Activated CD8-positive, alpha-beta memory T cell treated with anti-CD3 and anti-CD28 coated beads, Interleukin-2, amount 50 U/mL, for 24 hours (primary cell): ENCODE measurements around the gene COPB2.
"Not testable (repeated sequence)": the region's sequence is repeated elsewhere in the genome, so short reads cannot be mapped to it uniquely, and the experiment has no call there.

Source experiments
- DNase-seq: peaks from one replicate; pipeline ENCODE4 v3.0.0-alpha.2; 2020; ENCODE audit errors: extremely low read depth

COPB2 gene

DNA sequence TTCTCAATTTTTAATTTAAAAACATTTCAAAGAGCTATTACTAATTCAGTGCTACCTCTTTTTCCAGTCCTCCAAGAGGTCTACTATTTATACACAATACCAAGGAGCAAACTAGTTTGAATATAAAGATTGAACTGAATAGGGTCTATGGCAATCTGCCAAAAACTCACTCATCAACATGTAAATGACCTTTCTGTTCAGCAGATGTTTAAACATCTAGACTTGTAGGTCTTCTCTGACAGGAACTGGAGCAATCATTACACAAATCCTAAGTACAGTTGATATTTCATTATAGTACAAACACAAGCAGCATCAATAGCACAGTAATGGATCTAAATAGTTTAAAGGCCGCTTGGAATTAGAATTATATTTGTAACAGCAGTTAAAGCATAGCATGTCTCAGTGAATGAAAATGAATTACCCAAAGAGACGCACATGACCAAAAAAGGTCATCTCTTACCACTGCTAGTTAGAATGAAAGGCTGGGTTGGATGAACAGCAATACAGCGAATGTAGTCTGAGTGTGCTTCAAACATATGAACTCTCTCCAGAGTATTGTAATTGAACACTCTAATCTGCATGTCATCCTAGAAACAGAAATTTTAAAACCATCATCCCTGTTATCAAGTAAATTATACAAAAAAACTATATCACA is 10.7 kb downstream of the COPB2 start:
- no peak for DNase-seq

DNA sequence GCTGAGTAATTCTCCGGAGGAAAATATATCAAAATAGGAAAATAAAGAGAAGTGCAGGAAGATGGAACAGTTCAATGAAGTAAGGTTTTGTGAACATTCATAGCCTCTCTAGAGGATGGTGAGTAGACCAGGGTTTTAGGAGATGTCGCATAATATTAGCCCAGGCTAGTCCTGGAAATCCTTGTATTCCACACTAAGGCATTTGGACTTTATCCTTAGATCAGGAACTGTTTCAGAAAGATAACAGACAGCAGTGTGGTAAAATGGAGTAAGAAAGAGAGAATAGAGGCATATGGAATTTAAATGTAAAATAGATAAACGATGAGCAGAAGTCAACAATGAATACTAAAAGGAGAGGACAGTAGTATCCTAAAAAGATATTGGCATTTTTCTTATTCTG is 12.1 kb downstream of the COPB2 start:
- no peak for DNase-seq

DNA sequence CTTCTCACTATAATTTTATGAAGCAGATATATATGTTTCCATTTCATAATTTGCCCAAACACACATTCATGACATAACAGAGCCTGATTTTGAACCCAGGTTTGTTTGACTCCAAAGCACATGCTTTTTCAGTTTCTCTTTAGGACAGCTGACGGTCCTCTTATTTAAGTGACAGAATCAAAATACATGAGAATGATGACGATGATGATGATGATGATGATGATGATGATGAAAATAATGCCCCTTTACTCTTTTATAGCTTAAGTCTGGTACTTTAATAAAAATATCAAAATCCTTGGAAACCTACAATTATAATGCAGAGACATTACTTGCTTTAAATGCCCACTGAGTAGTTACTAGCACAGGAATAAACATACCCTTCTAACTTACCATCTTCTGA is 15.3 kb downstream of the COPB2 start:
- DNase-seq, result no peak

DNA sequence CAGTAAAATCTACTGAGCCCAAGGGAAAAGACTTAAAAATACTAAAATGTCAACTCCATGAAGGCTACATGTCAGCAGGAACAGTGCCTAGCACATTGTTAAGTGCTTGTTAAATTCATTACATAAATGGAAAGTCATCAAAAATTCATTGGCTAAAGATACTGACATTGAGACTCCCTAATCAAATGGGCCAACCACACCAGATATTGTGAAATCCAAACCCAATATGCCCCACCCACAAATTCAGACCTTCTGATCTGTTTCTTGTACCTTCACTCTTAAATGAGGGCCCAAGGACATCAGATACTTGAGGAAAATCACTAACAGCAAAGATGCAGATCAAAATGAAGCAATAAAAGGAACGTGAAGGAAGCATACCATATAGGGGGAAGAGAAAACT is 24.9 kb downstream of the COPB2 start:
- no peak for DNase-seq

DNA sequence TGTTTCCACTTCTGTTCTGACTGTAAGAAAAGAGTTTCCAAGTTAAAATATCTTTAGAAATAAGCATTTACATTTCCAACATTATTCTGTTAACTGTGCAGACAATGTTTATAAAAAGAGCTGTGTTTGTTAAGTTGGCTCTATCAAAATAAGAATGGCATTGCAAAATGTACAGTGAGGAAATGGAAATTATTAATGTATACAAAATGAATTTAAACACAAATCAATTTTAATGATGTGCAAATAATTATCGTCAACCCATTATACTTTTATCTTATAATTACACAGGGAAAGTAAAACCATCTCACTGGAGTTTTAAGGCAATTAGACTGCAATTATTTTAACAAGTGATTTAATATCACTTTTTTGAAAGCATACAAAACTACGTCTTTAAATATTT is 28.2 kb downstream of the COPB2 start:
- no peak for DNase-seq

DNA sequence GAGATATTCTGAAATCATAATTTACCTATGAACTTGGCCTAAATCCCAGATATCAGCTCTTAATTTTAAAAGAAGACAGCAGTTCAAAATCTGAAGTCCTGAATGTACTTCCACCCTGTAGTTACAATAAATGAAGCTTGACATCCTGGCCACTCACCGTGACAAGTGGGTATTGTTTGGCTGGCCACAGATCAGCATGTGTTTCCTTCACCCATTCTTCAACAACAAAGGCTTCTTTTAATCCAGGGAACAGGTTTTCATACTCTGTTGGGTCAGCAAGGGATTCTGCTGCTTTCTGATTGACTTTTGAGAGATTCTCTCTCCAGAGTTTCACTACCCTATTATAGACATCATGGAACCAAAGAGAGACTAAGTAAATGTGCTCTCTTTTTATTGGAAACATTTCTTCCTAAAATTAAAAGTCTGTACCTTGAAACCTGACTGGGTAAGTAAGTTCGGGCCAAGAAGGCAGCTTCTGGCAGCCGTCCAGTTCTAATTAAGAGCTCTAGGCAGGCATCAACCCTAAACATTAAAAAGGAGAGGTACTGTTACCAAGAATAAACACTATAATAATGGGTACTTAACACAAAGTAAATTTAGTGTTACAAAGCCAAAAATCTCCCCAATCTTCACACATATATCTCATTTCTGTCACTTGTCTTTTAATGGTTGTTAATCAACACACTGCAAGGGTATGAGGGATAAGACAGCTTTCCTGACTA is 30.4 kb downstream of the COPB2 start:
- no peak for DNase-seq

DNA sequence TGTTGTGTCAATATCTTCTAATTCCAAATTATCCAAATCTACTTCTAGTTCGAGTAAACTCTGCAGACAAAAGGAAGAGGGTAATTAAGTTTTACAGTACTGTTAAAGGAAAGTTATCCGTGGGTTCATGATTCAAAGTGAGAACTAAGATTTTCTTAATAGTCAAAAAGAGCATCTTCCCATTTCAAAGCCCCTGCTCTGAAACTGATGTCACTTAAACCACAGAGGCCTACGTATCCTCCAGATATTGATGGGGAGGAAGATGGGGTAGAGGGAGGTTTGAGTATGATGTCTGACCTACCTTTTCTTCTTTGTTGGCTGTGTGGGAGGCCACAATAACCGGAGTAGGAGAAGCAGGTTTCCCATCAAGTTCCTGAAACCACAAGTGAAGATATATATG is 31.5 kb downstream of the COPB2 start:
- no peak for DNase-seq

DNA sequence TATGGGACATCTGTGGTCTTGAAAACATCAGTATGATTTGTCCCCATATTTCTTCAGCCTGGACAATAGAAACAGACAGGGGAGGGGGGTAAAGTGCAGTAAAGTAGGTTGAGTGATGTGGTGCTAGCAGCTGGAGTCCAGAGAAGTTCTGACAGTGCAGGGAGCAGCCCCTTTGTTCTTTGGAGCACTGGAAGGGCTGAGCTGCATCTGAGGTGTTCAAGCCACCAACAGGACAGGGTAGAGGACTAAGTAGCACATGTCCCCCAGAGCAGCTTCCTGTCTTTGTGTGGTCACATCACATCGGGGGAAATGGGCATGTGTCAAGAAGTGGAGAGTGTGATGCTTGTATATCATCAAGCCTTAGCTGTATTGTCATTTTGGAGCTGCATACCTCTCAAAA is 33.6 kb downstream of the COPB2 start:
- no peak for DNase-seq

DNA sequence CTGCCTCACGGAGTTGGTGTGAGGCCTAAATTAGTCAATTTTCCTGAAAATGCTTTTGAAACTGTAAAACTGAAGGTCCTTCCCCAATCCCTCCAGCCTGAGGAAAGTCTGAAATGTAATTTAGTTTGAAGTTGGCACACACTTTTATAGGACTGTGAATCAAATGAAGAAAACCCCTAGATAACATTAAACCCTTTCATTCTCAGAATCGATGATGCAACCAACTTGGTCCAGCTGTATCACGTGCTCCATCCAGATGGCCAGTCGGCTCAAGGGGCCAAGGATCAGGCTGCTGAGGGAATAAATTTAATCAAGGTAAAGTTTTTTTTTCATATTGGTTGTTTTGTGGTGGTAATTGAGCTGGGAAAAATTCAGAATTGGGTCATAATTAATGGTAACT is 34.0 kb downstream of the COPB2 start:
- DNase-seq, result no peak

DNA sequence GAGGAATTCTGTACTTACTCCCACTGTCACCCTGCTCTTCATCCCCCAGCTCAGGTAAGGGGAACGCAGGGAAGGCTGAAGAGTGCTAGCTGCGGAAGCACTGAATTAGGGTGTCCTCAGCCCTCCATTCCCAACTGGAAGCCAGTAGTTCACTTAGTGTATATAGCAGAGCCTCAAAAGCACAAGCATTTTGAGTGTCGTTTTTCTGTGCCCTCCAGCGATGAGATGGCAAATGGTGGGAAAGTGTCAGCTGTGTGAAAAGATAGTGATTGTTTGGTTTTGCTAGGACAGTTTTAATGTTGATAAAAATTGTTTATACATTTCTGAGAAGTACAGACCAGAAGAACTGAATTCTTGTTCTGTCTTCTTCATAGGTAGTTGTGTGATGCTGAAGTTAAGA is 34.8 kb downstream of the COPB2 start:
- no peak for DNase-seq

DNA sequence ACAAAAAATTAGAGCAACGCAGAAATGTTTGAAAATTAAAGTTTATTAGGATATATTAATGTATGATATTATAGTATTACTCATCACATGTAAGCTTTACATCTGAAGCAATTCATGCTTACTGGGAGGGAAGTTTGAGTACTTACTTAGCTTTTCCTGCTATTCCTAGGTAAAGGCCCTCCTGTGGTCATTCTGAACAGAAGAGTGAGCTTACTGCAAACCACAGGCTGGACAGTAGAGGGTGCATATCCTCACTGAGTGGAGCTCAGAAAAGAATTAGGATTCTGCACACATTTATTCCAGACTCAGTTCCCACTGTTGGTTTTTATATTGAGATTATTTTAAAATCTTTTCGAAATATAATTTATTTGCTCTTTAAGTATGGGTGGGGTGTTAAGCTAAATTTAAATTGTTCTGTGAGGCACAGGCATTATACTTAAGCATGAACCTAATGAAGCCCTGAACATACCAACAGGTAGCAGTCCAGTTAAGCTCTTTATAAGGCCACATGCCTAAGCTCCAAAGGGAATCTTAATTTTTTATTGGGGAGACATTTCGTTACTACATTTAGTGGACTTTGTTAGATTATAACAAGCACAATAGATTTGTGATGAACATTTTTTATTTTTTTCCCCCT is 35.4 kb downstream of the COPB2 start:
- DNase-seq, result no peak

DNA sequence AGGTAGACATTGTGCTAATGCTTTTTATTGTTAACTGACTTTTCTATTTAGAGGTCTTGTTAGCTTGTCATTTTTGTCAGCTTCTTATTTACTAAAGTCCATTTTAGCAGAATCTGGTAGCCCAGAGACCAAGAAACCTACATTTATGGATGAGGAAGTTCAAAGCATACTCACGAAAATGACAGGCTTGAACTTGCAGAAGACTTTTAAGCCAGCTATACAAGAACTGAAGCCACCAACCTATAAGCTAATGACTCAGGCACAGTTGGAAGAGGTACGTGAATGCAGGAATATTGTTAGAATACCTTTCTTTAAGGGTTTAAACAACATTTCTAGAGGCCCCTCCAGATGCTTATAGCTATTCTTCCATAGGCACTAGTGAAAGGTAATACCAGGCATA is 42.7 kb downstream of the COPB2 start:
- DNase-seq, result no peak

DNA sequence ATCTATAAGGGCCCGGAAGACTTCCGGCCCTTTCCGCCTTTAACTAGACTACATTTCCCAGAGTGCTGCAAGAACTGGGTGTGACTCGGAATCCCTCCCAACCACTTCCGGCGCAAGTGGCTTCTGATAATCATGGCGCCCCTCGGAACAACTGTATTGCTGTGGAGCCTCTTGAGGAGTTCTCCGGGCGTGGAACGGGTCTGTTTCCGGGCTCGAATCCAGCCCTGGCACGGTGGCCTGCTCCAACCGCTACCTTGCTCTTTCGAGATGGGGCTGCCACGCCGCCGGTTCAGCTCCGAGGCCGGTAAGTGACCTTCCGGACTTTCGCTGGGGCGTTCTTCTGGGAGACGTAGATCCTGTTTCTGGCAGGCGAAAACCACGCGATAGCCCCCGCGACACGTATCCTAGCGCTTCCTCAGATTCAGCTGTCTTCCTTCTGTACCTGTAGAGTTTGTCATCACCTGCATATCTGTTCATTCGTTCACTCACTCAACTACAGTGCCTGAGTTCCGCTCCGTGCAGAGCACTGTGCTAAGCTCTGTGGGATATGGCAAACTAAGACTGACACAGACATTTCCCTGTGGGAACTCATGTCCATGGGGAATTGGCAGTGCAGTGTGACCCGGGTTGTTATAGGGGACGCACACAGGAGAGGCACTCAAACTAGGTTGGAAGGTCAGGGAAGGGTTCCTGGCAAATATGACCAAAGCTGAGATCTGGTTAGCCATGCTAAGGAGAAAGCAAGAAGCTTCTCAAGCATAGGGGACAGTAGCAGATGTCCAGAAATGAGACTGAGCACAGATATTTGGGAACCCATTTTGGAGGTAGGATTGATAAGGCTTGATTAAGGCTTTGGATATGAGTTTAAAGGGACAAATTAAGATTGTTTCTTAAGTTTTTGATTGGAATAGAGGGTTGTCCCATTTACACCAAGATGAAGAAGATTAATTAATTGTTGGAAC is 45.3 kb downstream of the COPB2 start, which contains the start of gene MRPS22:
Gene MRPS22 (plus strand): TSS at position 126 of the 962 bp plus-strand sequence. CDS start 7 bp downstream, at position 133.
- peak; percentile 64 for DNase-seq

DNA sequence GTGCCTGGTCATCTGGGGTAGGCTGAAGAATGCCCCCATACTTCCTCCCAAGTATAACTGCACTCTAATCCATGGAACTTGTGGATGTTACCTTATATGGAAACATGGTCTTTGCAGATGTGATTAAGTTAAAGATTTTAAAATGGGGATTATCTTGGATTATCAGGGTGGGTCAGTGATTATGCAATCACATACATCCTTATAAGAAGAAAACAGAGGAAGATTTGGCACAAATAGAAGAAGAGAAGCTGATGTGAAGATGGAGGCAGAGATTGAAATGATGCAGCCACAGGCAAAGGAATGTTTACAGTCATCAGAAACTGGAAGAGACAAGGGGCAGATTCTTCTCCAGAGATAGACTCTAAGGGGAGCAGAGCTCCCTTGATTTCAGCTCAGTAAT is 47.4 kb downstream of the COPB2 start:
- no peak for DNase-seq

DNA sequence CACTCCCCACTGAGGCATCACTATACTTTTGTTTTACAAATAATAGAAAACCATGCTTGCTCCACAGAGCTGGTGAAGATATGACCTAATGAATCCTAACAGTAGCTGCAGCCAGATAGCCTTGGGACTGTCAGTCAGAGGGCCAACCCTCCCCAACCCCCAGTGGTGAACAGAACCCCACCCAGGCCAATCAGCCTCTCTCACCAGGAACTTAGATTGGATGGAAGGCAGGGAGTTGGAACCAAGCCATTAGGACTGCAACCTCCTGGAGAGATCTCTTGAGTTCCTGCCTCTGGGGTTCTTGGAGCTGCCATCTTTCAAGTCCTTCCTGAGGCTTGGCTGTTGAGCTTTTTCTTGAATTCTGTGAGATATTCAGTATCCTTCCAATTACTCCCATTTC is 48.7 kb downstream of the COPB2 start:
- DNase-seq, result no peak

DNA sequence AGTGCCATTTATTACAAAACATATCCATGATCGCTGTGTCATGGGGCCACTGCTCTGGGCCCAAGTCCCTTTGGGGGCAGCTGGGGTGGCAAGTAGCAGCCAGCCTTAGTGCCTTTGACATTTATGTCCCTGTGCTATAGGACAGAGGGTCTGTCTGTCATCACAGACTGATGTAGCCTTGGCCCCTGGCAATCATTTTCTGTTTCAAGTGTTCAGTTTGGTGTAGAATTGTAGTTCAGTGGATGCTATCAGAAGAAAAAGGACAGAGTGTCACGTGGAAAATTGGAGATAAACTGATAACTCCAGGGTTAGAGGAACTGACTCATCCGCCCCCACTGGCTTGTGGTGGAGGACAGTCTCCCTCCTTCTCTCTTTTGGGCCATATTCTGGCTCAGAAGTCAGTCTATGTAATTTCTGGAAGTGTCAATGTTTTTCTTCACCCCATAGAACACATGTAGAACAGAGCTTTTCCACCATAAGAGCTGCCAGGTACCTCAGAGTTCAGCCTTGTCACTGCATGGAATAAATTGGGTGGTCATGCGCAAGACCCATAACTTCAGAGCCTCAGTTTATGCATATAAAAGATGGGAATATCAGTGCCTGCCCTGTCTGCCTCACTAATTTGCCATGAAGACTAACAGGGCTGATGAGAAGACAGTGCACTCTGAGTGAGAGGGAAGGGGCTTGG is 50.1 kb downstream of the COPB2 start:
- no peak for DNase-seq

DNA sequence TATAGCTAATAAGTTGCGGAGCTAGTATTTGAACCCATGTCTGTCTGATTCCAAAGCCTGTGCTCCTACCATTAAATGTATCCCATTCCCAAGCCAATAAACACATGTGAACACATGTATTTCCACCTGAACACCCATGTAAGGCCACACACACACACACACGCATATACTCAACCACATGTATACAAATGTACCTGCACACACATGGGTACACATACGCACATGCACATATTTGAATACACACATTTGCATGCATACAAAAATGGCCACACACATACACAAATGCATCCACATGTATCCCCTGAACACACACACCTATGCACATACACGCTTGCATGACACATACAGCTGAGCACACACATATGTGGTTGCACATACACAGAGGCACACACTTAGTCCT is 51.0 kb downstream of the COPB2 start:
- DNase-seq, result no peak

DNA sequence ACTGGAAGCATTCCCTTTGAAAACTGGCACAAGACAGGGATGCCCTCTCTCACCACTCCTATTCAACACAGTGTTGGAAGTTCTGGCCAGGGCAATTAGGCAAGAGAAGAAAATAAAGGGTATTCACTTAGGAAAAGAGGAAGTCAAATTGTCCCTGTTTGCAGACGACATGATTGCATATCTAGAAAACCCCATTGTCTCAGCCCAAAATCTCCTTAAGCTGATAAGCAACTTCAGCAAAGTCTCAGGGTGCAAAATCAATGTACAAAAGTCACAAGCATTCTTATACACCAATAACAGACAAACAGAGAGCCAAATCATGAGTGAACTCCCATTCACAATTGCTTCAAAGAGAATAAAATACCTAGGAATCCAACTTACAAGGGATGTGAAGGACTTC is 54.8 kb downstream of the COPB2 start:
- not testable (repeated sequence) for DNase-seq

DNA sequence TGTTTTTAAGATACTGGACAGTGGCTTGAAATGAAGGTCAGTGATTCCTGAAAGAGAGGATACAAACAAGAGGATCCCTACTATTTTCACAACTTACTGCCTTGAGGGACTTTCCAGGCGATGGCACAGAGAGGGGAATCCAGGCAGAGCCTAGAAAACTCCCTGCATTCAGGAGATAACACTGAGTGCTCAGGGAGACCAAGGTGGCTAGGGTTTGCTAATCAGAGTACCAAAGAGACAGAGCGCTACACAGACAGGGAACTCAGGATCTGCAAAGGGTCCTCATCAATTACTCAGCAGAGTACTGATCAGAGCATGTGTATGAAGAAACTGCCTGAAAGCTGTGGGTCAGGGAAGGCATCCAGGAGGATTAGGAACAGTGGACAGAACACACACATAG is 57.4 kb downstream of the COPB2 start:
- DNase-seq, result no peak

DNA sequence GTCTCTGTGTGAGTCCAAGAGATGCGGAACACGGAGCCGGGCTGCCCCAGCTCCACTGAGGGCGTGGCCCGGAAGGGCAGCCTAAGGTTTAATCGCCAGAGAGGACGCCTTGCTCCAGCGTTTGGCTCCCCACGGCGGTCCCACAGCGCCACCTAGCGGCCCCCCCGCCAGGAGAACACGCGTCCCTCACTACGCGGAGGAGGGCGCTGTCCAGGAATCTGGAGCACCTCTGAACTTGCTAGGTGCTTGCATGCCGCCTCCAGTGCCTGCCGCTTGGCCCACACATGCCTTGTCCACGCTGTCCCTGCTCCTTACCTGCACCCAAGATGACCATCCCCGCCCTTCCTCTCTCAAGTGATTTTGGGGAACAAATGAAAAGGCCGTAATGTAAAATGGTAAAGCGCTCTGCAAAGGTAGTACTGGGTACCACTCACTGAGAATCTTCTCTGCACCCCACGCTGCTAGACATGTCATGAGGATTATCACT is 60.0 kb downstream of the COPB2 start:
- DNase-seq, result peak; percentile 76

DNA sequence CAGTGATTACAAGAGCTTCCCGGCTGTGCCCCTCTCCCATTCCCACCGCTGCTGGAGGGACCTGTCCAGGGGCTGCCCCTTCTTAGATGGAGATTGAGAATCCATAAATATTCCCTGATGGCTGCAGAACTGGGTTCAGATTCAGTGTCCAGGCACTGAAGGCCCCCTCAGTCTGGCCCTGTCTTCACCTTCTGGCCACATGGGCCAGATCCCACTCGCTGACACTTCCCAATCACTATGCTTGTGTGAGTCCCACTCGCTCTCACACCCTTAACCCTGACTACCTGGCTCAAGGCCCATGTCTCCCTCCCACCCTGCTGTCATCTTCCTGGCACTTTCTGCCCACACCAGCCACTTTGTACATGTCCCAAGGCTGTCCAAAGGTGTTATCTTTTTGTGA is 61.1 kb downstream of the COPB2 start:
- no peak for DNase-seq
